ENCODE data around the gene NUDCD3.

Gene NUDCD3

DNA sequence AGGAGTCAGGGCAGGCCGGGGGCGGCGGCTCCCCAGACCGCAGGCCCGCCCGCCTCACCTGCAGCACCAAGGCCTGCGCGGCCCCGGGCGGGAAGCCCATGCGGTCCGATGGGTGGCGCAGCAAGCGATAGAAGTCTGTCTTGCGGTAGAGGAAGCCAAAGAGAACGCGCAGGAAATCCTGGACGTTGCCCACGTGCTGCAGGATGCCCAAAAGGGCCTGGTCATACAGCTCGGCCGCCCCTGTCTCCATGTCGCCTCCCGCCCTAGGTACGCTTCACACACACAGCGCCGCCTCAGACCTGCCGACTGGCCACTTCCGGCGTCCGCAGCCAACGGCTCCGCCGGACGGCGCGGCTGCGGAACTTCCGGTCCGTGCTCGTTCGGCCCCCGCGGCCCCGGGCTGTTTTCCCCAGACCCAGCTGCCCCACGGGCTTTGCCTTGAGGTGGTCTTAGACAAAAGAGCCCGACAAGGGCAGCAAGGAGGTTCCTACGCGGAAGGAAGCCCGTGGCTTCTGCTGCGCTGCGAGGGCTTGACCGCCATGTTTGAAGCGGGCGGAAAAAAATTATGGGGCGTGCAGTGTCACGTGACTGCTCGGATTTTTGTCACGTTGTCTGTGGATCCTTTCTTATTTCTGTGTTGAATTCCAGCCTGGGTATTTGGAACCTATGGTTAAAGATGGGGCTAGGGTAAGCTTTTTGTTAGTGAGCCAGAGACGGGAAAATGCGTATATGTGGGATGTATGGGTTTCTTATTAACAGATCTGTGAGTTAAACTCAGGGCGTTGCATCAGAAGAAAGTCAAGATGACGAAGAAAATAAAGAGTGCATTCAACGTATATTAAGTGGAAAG, at the start of gene NUDCD3:
TSS of gene NUDCD3 (minus strand) at position 308 of the 850 bp plus-strand sequence. CDS start at position 250, 58 bp downstream.
- intact Hi-C loops (cut with DNase I), result no loop called here
- DNase-seq, result peak; percentile 70 to 94 (median 84)

DNA sequence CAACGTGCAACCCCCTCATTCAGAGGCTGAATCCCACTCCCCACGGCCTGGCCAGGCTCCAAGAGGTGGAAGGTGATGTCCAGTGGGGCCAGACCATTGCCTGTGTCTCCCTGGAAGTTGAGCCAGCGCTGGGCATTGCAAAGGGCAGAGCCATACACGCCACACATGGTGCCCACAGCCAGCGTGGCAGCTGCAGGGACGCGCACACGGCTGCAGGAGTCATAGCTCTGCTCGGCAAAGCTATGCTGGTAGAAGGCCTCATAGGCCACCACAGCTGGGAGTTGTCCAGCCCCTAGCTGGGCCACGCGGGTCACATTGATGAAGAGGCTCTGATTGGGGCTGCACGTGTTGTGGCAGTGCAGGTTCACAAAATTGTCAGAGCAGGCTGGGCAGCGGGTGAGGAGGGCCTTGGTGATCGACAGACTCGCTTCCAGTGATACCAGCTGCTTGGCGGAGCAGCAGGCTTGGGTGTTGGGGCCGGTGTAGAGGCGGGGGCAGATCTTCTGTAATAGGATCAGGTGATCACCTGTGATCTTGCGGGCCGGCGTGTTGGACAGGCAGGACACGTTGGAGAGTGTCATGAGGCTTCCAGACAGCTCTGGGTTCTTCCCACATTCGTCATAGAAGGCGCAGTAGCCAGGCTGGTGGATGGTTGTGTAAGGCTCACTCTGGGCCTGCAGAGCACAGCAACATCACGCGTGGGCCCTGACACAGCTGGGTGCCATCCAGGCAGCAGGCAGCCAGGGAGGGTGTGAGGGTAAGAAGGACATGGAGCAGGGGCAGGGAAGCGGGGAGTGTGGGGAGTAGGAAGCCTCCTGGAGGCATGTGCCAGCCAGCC, 49.4 kb upstream of the NUDCD3 start:
- intact Hi-C loops (cut with DNase I), result no loop called here
- DNase-seq, result no peak

DNA sequence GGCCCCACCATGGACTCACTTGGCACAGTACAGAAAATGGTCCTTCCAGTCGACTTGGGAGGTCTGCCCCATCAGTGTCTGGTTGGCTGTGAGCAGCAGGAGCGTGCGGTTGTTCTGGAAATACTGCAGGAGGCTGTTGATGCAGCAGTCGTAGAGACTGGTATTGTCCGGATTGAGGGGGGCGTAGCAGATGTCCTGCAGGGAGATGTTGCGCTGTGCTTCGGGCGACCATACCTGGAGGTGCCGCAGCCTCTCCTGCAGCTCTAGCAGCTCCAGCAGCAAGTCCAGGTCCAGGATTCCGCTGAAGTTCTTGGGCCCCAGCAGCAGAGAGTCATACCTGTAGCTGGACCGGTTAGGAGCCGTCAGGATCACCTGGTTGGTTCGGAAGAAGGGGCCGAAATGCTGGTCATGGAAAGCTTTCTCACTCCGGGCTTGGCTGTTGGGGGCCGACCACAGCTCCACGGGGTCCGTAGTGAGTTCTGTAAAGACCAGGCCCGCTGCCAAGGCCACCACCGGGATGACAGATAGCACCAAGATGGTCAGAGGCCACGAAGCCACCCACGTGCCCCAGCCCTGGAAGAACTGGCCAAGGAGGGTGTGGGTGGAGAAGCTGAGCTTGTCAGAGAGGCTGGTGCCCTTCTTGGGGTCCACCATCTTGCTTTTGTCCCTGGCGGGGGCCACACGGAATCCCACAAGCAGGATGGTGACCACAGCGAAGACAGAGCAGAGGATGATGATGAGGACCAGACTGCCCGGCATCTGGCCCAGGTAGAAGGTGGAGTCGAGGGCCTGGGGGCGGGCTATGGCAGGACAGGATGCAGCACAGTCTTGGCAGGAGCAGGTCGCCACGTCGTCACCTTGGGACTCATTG, 48.6 kb upstream of the NUDCD3 start:
- DNase-seq, result no peak
- intact Hi-C loops (cut with DNase I), result no loop called here

DNA sequence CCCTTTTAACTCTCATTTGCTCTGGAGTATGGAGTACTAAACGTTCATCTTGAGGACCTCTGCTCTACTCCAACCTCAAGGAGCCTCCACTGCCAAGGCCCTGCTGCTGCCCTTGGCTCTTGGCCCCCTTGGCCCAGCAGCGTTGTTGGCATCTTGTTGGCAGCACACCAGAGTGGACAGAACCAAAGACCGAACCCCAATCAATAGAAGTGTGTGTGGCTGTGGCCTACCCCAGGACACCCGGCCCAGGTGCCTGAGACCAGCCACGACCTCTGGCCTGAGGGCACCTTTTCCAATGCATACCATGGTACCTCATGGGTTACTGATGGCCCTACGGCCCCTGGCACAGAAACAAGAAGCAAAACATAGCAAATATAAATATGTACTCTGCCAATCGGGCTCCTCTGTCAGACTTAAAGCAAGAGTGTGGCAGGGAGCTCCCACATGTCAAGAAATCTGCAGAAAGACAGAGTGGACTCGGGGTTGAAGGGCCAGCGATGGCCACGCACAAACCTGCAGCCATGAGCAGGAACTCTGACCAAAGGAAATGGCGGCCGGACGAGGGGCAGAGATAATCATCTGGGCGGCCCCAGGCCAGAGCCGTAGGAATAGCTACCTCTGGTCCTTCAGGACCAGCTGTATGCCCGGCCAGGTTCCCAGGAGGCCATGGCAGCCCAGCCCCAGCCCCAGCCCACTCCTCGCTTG, 47.8 kb upstream of the NUDCD3 start:
- no peak for DNase-seq
- intact Hi-C loops (cut with DNase I), result no loop called here

DNA sequence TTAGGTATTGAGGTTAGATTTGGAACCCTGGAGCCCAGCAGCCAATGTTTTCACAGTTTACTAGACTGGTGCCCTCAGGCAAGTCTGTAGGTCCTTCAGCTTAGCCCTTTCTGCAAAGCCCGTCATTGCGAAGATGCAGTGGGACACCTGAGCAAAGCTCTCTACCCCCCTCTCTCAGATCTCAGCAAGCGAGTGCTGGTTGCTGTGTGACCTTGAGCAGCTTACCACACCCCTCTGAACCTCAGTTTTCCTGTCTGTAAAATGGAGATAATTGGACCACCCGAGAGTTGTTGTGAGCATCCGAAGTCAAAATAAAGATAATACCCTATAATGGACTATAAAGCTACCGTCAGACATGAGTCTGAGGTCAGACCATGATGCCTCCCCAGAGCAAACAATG, 47.0 kb upstream of the NUDCD3 start:
- DNase-seq, result no peak
- intact Hi-C loops (cut with DNase I), result no loop called here

DNA sequence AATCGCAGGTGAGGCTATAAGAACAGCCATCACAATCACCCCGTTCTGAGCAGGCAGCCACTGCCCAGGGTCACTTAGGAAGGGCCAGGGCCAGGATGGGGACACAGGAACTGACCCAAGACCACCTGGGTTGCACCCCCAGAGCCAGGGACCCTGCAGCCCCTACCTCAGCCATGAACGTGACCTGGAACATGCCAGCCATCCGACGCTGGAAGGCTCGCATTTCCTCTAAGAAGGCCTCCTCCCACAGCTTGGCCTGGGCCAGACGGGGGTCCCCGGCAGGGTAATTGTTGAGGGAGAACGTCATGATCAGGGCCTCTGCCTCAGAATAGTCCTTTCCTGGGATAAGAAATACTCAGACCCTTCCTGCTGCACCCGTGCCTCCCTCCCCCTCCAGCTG, 45.6 kb upstream of the NUDCD3 start:
- intact Hi-C loops (cut with DNase I), result no loop called here
- DNase-seq, result no peak

DNA sequence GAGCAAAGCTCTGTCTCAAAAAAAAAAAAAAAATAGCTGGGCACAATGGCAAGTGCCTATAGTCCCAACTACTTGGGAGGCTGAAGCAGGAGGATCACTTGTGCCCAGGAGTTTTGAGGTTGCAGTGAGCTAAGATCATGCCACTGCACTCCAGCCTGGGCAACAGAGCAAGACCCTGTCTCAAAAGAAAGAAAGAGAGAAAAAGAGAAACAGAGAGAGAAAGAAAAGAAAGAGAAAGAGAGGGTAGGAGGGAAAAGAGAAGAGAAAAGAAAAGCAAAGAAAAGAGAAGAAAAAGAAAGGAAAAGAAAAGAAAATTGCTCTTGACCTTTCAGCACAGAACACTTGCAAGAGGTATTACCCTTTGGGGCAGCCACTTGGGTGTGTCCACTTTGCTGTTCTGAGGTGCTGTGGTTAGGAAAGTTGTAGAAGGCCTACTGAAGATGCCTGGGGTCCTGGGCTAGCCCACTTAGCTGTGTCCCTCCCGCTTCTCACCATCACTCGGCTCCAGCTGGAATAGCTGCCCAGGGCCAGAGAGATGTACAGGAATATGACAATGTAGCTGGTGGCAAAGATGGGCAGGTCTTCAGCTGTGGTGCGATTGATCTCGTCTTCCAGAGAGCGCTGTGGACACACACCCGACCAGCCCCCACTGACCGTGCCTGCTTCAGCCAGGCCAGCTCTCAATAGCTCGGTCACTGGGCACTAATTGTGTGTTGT, 45.0 kb upstream of the NUDCD3 start:
- intact Hi-C loops (cut with DNase I), result no loop called here
- no peak for DNase-seq

DNA sequence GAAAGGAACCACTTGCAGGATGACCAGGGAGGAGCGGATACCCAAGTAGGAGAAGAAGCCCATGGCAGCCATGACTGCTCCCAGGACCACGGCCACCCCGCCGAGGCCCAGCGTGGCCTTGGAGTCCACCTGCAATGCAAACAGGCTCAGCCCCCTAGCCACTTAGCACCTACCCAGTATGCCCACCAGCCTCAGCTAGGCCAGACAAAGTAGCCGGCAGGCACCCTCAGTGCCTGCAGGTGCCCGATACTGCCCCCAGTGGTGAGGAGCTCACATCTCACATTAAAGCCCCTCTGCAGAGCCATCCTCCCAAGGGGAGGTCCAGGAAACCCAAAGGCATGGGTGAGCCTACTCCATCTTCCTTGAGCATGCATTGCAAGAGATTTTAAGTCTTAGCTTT, 44.0 kb upstream of the NUDCD3 start:
- intact Hi-C loops (cut with DNase I), result no loop called here
- peak in 13 of 42 donors; percentile 10 to 58 (median 20) for DNase-seq

DNA sequence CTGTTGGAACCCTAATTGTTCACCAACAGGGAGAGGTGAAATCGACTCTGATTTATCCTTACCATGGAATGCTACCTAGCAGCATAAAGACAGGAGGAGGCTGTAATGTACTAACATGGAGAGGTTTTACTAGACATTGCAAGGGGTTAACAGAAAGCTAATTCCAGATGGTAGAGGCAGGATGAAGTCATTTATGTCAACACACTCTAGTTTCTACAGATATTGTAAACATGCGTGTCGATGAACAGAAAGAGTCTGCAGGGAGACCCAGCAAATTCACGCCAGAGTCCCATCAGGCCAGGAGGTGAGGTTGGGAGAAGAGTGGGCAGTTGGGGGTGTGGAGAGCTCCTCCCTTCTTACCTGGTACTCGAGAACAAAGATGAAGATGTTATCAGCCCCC, 43.6 kb upstream of the NUDCD3 start:
- intact Hi-C loops (cut with DNase I), result no loop called here
- peak in 1 of 42 donors; percentile 6 for DNase-seq

DNA sequence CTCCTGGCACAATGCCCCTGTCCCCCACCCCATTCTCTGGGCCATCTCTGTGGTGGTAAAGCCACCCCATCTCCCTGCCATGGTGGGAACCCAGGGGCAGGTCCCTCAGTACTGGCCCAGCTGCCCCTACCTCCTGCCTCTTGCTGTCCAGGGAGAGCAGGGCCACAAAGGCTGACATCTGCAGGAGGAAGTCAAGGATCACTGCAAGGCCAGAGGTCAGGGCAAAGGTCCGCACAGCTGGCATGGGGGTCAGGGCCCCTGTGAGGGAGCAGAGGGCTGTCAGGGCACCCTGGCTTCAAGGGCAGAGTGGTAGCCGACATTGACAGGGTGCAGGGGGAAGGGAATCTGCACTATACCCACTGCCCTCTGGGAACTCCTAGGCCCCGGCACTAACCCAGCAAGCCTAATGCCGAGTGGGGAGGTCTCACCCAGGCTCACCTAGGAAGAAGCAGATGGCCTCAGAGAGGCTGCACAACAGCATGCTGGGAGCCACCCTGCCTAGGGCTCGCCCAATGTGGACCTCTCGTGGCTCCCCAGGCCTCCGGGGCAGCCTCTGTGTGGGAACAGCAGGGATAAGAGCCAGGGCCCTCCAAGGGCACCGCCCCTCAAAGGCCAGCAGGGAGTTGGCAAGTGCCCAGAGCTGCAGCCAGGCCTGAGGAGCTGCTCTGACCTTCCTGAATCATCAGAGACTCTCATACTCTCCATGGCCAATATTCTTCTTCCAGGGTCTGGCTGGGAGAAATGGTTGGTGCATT, 43.0 kb upstream of the NUDCD3 start:
- intact Hi-C loops (cut with DNase I), result no loop called here
- peak in 1 of 42 donors; percentile 12 for DNase-seq

DNA sequence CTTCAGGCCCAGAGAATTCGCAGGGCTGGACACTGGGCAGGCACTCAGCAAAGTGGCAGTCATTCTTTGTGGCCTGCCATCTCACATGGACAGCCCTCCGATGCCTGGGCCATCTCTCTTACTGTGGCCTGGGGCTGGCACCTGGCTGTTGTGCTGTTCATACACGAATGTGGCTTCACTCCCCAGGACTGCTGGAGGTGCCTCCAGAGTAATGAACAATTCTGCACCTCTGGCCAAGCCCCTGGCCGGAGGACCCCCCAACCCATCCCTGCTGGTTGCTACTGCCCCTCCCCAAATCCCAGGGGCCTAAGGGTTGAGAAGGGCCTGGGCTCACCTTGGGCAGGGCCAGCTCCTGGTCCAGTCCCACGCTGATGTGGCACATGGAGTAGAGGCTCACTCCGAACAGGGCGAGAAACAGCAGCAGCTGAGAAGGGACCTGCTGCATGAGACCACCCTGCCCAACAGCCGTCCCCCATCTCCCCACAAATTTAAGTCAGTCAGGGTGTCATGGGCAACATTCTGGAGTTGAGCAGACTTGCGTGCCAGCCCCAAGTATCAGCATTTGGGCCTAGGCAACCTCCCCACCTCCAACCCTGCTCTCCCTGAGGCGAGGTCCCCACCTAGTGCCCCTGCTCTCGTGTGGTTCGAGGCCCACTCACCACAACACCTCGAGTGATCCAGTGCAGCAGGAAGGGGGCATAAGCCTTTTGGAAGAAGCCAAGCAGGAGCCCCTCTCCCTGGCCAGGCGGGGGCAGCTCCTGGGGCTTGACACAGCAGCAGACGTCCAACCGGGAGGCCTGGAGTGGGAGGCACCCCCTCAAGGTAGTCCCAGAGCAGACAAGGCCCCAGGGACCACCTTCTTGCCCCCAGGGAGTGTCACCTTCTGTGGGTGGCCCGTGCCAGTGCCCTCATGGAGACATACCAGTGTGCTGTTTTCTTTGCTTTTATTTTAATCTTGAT, 41.2 kb upstream of the NUDCD3 start:
- no peak for DNase-seq

DNA sequence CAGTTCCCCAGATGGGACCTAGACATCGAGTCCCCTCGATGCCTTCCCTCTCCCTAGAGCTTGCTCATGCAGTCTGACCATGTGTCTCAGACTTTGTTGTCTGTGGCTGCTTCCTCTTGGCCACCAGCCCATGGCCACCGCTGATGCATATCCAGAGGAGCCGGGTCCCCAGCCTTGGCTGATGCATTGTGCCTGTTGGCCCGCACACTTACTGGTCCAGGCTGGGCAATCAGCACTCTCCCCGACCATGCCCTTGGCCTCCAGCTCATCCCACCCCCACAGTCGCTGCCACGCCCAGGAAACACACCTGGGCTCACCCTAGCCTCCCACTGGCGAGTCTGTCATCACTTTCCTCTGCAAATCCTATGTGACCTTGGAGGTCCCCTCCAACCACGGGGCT, 40.5 kb upstream of the NUDCD3 start:
- intact Hi-C loops (cut with DNase I), result no loop called here
- peak in 4 of 42 donors; percentile 3 to 19 (median 13) for DNase-seq

More for the DNA sequence above, 41.2 kb upstream of the NUDCD3 start:
- intact Hi-C loops (cut with DNase I), result no loop called here

DNA sequence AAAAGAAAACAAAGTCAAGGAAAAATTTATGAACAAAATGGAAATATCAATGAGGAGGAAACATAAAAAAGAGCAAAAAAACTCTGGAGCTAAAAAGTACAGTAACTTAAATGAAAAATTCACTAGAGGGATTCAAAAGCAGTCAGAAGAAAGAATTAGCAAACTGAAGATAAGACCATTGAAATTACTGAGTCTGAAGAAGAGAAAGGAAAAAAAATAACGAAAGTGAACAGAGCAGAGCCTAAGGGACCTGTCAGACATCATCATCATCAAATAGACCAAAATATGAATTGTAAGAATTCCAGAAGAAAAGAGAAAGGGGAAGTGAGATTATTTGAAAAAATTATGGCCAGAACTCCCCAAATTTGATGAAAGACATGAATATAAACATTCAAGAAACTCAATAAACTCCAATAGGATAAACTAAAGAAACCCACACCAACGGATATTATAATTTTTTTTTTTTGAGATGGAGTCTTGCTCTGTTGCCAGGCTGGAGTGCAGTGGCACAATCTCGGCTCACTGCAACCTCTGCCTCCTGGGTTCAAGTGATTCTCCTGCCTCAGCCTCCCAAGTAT, 34.4 kb upstream of the NUDCD3 start:
- intact Hi-C loops (cut with DNase I), result no loop called here
- no peak for DNase-seq

DNA sequence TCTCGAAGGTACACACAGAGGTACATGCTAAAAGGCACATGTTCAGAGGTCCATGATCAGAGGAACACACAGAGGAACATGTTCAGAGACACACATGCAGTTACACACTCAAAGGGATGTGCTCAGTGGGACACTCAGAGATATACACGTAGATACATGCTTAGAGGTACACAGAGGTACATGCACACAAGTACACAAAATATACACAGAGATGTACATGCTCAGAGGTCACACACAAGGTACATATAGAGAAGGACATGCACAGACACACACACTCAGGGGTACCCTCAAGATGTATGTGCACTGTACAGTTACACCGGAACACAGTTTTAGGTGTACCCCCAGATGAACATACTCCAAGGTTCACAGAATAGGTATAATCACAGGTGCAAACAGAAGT, 31.9 kb upstream of the NUDCD3 start:
- intact Hi-C loops (cut with DNase I), result no loop called here
- DNase-seq, result peak in 2 of 42 donors; percentile 1 to 5

DNA sequence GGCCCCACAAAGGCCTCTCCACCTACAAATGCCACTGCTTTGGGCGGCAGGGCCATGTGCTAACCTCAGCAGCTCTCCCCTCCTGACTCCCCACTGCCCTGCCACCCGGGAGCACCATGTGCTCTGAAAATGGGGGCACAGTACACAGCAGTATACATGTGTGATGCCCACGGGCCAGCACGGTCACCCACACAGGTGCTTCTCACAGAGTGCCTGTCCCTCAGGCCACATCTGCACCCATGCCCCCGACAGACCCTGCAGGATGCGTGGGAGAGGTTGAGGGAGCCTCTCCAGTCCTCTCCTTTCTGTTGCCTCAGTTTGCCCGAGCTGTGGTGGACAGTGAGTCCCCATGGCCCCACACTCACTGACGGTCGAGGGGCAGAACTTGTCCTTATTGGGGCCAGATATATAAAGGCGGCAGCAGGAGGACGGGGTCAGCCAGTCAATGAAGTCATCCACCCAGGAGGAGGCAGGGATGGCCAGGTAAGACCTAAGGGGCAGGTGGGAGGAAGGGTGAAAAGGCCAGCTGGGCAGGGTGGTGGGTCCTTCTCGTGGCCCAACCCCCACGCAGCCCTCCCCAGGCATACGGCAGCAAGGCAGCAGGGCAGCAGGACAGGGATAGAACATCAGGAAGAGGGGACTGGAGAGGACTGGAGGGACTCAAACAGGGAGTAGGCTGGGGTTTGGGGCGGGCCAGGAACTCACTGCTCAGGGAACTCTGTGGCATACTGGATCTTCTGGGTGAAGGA, 31.1 kb upstream of the NUDCD3 start:
- peak in 2 of 42 donors; percentile 10 to 22 for DNase-seq
- intact Hi-C loops (cut with DNase I), result no loop called here
